Sigmoid colon (tissue), 4 donors: ENCODE measurements around the gene ALDH3A2.

ENCODE experiments used
- EP300 ChIP-seq, 4 donors: sonication (generic); formaldehyde crosslinking; IDR thresholded peaks; one replicate each; pipeline ENCODE4 v1.6.1; 2017; ENCODE audit warnings: antibody characterized with exemption in 4 of 4
- POLR2A ChIP-seq, 2 donors: fragments of 450-650 bp; IDR thresholded peaks; one replicate each; pipeline ENCODE4 v1.6.1; 2016; ENCODE audit warnings: antibody characterized with exemption in 2 of 2, mild to moderate bottlenecking in 2 of 2, moderate library complexity in 2 of 2
- TF ChIP-seq, protein P1 (sequence below), 4 experiments: fragments of 450-650 bp in 3 of 4; fragments of 200-600 bp in 1 of 4; IDR thresholded peaks; one replicate each; pipeline ENCODE4 v1.5.1; 2016 to 2019; ENCODE audit warnings: antibody characterized with exemption in 4 of 4, mild to moderate bottlenecking in 3 of 4, moderate library complexity in 2 of 4

DNA sequence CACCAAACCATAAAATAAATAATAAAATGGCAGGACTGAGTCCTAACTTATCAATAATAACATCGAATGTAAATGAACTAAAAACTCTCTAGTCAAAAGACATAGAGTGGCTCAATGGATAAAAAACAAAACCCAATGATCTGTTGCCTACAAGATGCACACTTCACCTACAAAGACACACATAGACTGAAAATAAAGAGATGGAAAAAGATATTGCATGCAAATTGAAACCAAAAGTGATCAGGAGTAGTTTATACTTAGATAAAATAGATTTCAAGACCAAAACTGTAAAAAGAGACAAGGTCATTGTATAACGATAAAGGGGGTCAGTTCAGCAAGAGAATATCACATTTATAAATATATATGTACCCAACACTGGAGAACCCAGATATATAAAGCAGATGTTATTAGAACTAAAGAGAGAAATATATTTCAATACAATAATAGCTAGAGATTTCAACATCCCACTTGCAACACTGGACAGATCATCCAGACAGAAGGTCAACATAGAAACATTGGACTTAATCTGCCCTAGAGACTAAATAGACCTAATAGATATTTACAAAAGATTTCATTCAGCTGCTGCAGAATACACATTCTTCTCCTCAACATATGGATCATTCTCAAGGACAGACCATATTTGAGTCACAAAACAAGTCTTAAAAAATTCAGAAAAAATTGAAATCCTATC is 38.0 kb downstream of the ALDH3A2 start:
- TF ChIP-seq, protein P1, sequence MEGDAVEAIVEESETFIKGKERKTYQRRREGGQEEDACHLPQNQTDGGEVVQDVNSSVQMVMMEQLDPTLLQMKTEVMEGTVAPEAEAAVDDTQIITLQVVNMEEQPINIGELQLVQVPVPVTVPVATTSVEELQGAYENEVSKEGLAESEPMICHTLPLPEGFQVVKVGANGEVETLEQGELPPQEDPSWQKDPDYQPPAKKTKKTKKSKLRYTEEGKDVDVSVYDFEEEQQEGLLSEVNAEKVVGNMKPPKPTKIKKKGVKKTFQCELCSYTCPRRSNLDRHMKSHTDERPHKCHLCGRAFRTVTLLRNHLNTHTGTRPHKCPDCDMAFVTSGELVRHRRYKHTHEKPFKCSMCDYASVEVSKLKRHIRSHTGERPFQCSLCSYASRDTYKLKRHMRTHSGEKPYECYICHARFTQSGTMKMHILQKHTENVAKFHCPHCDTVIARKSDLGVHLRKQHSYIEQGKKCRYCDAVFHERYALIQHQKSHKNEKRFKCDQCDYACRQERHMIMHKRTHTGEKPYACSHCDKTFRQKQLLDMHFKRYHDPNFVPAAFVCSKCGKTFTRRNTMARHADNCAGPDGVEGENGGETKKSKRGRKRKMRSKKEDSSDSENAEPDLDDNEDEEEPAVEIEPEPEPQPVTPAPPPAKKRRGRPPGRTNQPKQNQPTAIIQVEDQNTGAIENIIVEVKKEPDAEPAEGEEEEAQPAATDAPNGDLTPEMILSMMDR (IDR thresholded peaks at IDR 0.05) = no peak
- TF ChIP-seq POLR2A (IDR thresholded peaks at IDR 0.05) (no peak), EP300 (IDR thresholded peaks at IDR 0.05) (no peak)
